ENCODE results near the gene HLF. TPM values are rescaled to one million over a fixed set of nuclear protein-coding genes. Genes with fewer than 3 reads are reported as not detected.
A peak's percentile ranks its signal among the peaks of the same experiment; 100 is the strongest.

Gene HLF
- total and polyA plus RNA-seq, 2 experiments from 2014 or later = 0.28 TPM; not detected in 1

GRCh38 chr17:55249861-55250260, 14.9 kb upstream of the HLF start:
- no peaks in the 10 kb centered on the region for H3K27me3 Mint-ChIP-seq (ENCODE audit: insufficient read depth, low read depth, poor library complexity)

More at GRCh38 chr17:55249861-55250260, 14.9 kb upstream of the HLF start:
- no peak overlapping the region for H3K27ac ChIP-seq (ENCODE audit: low read depth)
- peaks cover 7% of the 10 kb centered on the region; the same call in 1 of the 2 replicates for H3K9me2 ChIP-seq (ENCODE audit: insufficient read depth)
- H3K27me3 ChIP-seq (ENCODE audit: insufficient read depth) = no peaks in the 10 kb centered on the region
- ATAC-seq = no peak
- DNase-seq (ENCODE audit: low spot score) = no peak
- Mint-ChIP-seq H3K9me3 (no peaks in the 10 kb centered on the region), H3K36me3 (ENCODE audit: low read depth) (no peaks in the 10 kb centered on the region), H3K4me3 (no peak overlapping the region), H3K27ac (no peak overlapping the region), H3K4me1 (peaks cover 9% of the 10 kb centered on the region)
- no peaks in the 10 kb centered on the region for H4K20me1 ChIP-seq (replicated peaks; ENCODE audit: insufficient read depth)
- H3K79me2 ChIP-seq (replicated peaks; ENCODE audit: insufficient read depth) = no peaks in the 10 kb centered on the region
- no peaks in the 10 kb centered on the region for H3K36me3 ChIP-seq (ENCODE audit: insufficient read depth)
- no peak overlapping the region for H3K4me3 ChIP-seq
- no peaks in the 10 kb centered on the region for H3F3A ChIP-seq (replicated peaks; ENCODE audit: low read depth)
- TF ChIP-seq STAT1 (IDR thresholded peaks at IDR 0.05; ENCODE audit: unreplicated experiment) (no peak), POLR2AphosphoS5 (IDR thresholded peaks at IDR 0.05; ENCODE audit: low read depth) (no peak), ZNF331 (CRISPR knock-in tag; IDR thresholded peaks at IDR 0.05; ENCODE audit: low read depth) (no peak), EZH2phosphoT487 (IDR thresholded peaks at IDR 0.05; ENCODE audit: unreplicated experiment) (no peak), ZNF462 (CRISPR knock-in tag; IDR thresholded peaks at IDR 0.05) (no peak), CREB1 (CRISPR knock-in tag; IDR thresholded peaks at IDR 0.05; ENCODE audit: low read depth) (no peak), NANOG (IDR thresholded peaks at IDR 0.05; ENCODE audit: borderline replicate concordance) (no peak), CTCF (conservative IDR thresholded peaks at IDR 0.05; ENCODE audit: low read depth in 2 of 2) (no peak), REST (IDR thresholded peaks at IDR 0.05; ENCODE audit: unreplicated experiment) (no peak), ETS1 (IDR thresholded peaks at IDR 0.05) (no peak), JUNB (IDR thresholded peaks at IDR 0.05; ENCODE audit: unreplicated experiment) (no peak), ZNF114 (CRISPR knock-in tag; IDR thresholded peaks at IDR 0.05) (no peak), EZH2 (IDR thresholded peaks at IDR 0.05; ENCODE audit: low read depth, unreplicated experiment) (no peak)
- H3K4me1 ChIP-seq (ENCODE audit: insufficient read depth) = peaks cover 8% of the 10 kb centered on the region
- peak overlapping the region; percentile 80 for H2AFZ ChIP-seq
- no peak overlapping the region for H3K4me2 ChIP-seq

Data from GM23338 (cell line).